ENCODE results near the gene UBTF. TPM values are rescaled to one million over a fixed set of nuclear protein-coding genes. Genes with fewer than 3 reads are reported as not detected.
A peak's percentile ranks its signal among the peaks of the same experiment; 100 is the strongest.

UBTF gene
- polyA plus RNA-seq, 3 donors = 6.0 to 13.1 (median 12.5) TPM

- Histone ChIP-seq H3K9me3 (replicated peaks in 1 of 2; ENCODE audit: control insufficient read depth in 1 of 2, insufficient read depth in 1 of 2, low read length in 2 of 2) (no peaks in the 10 kb centered on the region), H3K9ac (ENCODE audit: insufficient read depth, low read length, poor library complexity, severe bottlenecking) (no peak overlapping the region), H4K20me1 (ENCODE audit: insufficient read depth, low read length) (peaks cover 59% of the 10 kb centered on the region), H3K79me2 (ENCODE audit: insufficient read depth, low read length) (peaks cover 56% of the 10 kb centered on the region), H3K36me3 (replicated peaks in 1 of 2; ENCODE audit: control insufficient read depth in 1 of 2, insufficient read depth in 2 of 2, low read length in 2 of 2) (peaks cover 62 to 72% of the 10 kb centered on the region in 2 donors), H3K4me1 (ENCODE audit: control insufficient read depth in 1 of 2, insufficient read depth in 2 of 2, low read length in 2 of 2) (peaks cover 31 to 38% of the 10 kb centered on the region in 2 donors), H2AFZ (ENCODE audit: insufficient read depth, low read depth, low read length, poor library complexity, severe bottlenecking) (no peak overlapping the region), H3K27ac (ENCODE audit: low read depth in 1 of 2, low read length in 2 of 2) (peak overlapping the region; percentile 24 to 48), H3K4me3 (replicated peaks in 1 of 3; ENCODE audit: low read depth in 2 of 3, low read length in 3 of 3) (no peak overlapping the region), H3K27me3 (ENCODE audit: control insufficient read depth in 2 of 2, insufficient read depth in 2 of 2, low read length in 2 of 2) (no peaks in the 10 kb centered on the region), H3K4me2 (replicated peaks; ENCODE audit: extremely low read depth, low read length, poor library complexity, severe bottlenecking) (no peak overlapping the region)
- WGBS (ENCODE audit: insufficient coverage) = no CpG with 5 or more reads among the region's 7 CpGs
- intact Hi-C loops (cut with micrococcal nuclease) = no loop called here
- peaks cover 57 to 75% of the 10 kb centered on the region in 2 donors for H3K36me3 Mint-ChIP-seq
- no peak overlapping the region for H3K4me3 Mint-ChIP-seq
- H3K9me3 Mint-ChIP-seq = no peaks in the 10 kb centered on the region
- no peak for DNase-seq
- peak overlapping the region in 3 of 7 donors; percentile 22 to 47 (median 40) for H3K27ac Mint-ChIP-seq
- no peaks in the 10 kb centered on the region for H3K27me3 Mint-ChIP-seq (ENCODE audit: low read depth in 3 of 3)
- TF ChIP-seq CTCF (IDR thresholded peaks at IDR 0.05) = no peak
- peaks cover 31% of the 10 kb centered on the region for H3K4me1 Mint-ChIP-seq
These were observed 27.5 kb downstream of the UBTF start for GRCh38 chr17:44191941-44192496.

- no peak for DNase-seq
- H3K79me2 ChIP-seq (ENCODE audit: insufficient read depth, low read length) = peaks cover 51% of the 10 kb centered on the region
- peaks cover 51 to 68% of the 10 kb centered on the region in 2 donors for H3K36me3 Mint-ChIP-seq
- no peak overlapping the region for H3K9ac ChIP-seq (ENCODE audit: insufficient read depth, low read length, poor library complexity, severe bottlenecking)
- H3K27ac ChIP-seq (ENCODE audit: low read depth in 1 of 2, low read length in 2 of 2) = no peak overlapping the region
- no peak overlapping the region for H3K4me2 ChIP-seq (replicated peaks; ENCODE audit: extremely low read depth, low read length, poor library complexity, severe bottlenecking)
- no peaks in the 10 kb centered on the region for H3K27me3 ChIP-seq (ENCODE audit: control insufficient read depth in 2 of 2, insufficient read depth in 2 of 2, low read length in 2 of 2)
- peaks cover 58 to 65% of the 10 kb centered on the region in 2 donors for H3K36me3 ChIP-seq (replicated peaks in 1 of 2; ENCODE audit: control insufficient read depth in 1 of 2, insufficient read depth in 2 of 2, low read length in 2 of 2)
- no peaks in the 10 kb centered on the region for H3K9me3 ChIP-seq (replicated peaks in 1 of 2; ENCODE audit: control insufficient read depth in 1 of 2, insufficient read depth in 1 of 2, low read length in 2 of 2)
- peaks cover 28% of the 10 kb centered on the region for H3K4me1 Mint-ChIP-seq
- peaks cover 29 to 35% of the 10 kb centered on the region in 2 donors for H3K4me1 ChIP-seq (ENCODE audit: control insufficient read depth in 1 of 2, insufficient read depth in 2 of 2, low read length in 2 of 2)
- H3K4me3 ChIP-seq (replicated peaks in 1 of 3; ENCODE audit: low read depth in 2 of 3, low read length in 3 of 3) = no peak overlapping the region
- WGBS (ENCODE audit: insufficient coverage) = 86% methylated on average over 3 of the region's 5 CpGs
- peak overlapping the region in 5 of 7 donors; percentile 22 to 82 (median 57) for H3K27ac Mint-ChIP-seq
- H4K20me1 ChIP-seq (ENCODE audit: insufficient read depth, low read length) = peaks cover 57% of the 10 kb centered on the region
- no peak overlapping the region for H2AFZ ChIP-seq (ENCODE audit: insufficient read depth, low read depth, low read length, poor library complexity, severe bottlenecking)
- H3K27me3 Mint-ChIP-seq (ENCODE audit: low read depth in 3 of 3) = no peaks in the 10 kb centered on the region
- H3K4me3 Mint-ChIP-seq = no peak overlapping the region
- H3K9me3 Mint-ChIP-seq = no peaks in the 10 kb centered on the region
- no peak for TF ChIP-seq CTCF (IDR thresholded peaks at IDR 0.05)
- intact Hi-C loops (cut with micrococcal nuclease) = no loop called here
These were observed 28.1 kb downstream of the UBTF start for GRCh38 chr17:44191369-44191768.
